Upper lobe of right lung (tissue), 1 donor: ENCODE data around the gene LRRC1. TPM values are rescaled to one million over a fixed set of nuclear protein-coding genes. Genes with fewer than 3 reads are reported as not detected.
A peak's percentile ranks its signal among the peaks of the same experiment; 100 is the strongest.

Source experiments
- ATAC-seq: fragments of 200-7000 bp; cut with Tn5 transposase; one replicate; pipeline ENCODE4 v1.9.1; 2020; ENCODE audit warnings: mild to moderate bottlenecking, moderate library complexity
- DNase-seq: peaks from one replicate; pipeline ENCODE4 v3.0.0-alpha.2; 2020
- H3K27ac ChIP-seq: fragments of 200-600 bp; one replicate; pipeline ENCODE4 v1.8.0; 2022
- H3K27me3 ChIP-seq: fragments of 200-600 bp; one replicate; pipeline ENCODE4 v1.8.0; 2022; ENCODE audit warnings: mild to moderate bottlenecking
- H3K36me3 ChIP-seq: fragments of 200-600 bp; one replicate; pipeline ENCODE4 v1.8.0; 2022
- H3K4me1 ChIP-seq: fragments of 200-600 bp; one replicate; pipeline ENCODE4 v1.8.0; 2022
- H3K4me3 ChIP-seq: fragments of 200-600 bp; one replicate; pipeline ENCODE4 v1.8.0; 2022; ENCODE audit warnings: mild to moderate bottlenecking
- H3K9me3 ChIP-seq: fragments of 200-600 bp; one replicate; pipeline ENCODE4 v1.8.0; 2022
- CTCF ChIP-seq: fragments of 200-600 bp; IDR thresholded peaks from one replicate; pipeline ENCODE4 v1.8.0; 2022; ENCODE audit warnings: antibody characterized with exemption
- intact Hi-C: fragments of 100-400 bp; cut with DNase I; formaldehyde crosslinking; loops from one replicate; pipeline ENCODE4 v1.11.0; 2022
- total RNA-seq: library from RNA; stranded (reverse); fragmentation: NEBNext Ultra II Directional; extraction: Animal tissue kit (Norgen Biotek cat#: 25700); gene quantifications from one replicate; pipeline ENCODE4 v1.2.1, GENCODE V29; 2021
- donor health status: DM: no; HTN: yes; CAD: no; lungs with severe emphysema.

The LRRC1 gene
- total RNA-seq, 1 donor from 2014 or later: 22.3 TPM

- Histone ChIP-seq H3K4me1 (no peaks in the 10 kb centered on the region), H3K27me3 (no peaks in the 10 kb centered on the region), H3K4me3 (no peak overlapping the region), H3K9me3 (no peaks in the 10 kb centered on the region), H3K36me3 (no peaks in the 10 kb centered on the region), H3K27ac (no peak overlapping the region)
- intact Hi-C loops: no loop called here
- ATAC-seq (no peak), DNase-seq (no peak)
- TF ChIP-seq CTCF: no peak
These were observed 142.7 kb downstream of the LRRC1 start for GRCh38 chr6:53937461-53937860.

- TF ChIP-seq CTCF: no peak
- intact Hi-C loops: no loop called here
- no peak overlapping the region for H3K27ac ChIP-seq
These were observed 144.0 kb downstream of the LRRC1 start for GRCh38 chr6:53938810-53939209.

GRCh38 chr6:53939830-53940229 is 145.0 kb downstream of the LRRC1 start:
- Histone ChIP-seq H3K4me3 (no peak overlapping the region), H3K27me3 (no peaks in the 10 kb centered on the region), H3K9me3 (no peaks in the 10 kb centered on the region), H3K27ac (no peak overlapping the region), H3K4me1 (no peaks in the 10 kb centered on the region), H3K36me3 (no peaks in the 10 kb centered on the region)
- ATAC-seq (no peak), DNase-seq (no peak)
- no peak for TF ChIP-seq CTCF
- intact Hi-C loops: no loop called here

More at GRCh38 chr6:53938810-53939209, 144.0 kb downstream of the LRRC1 start:
- Histone ChIP-seq H3K9me3 (no peaks in the 10 kb centered on the region), H3K27me3 (no peaks in the 10 kb centered on the region), H3K4me3 (no peak overlapping the region), H3K4me1 (no peaks in the 10 kb centered on the region), H3K36me3 (no peaks in the 10 kb centered on the region)
- DNase-seq (no peak), ATAC-seq (no peak)

- Histone ChIP-seq H3K36me3 (no peaks in the 10 kb centered on the region), H3K9me3 (no peaks in the 10 kb centered on the region), H3K4me1 (no peaks in the 10 kb centered on the region), H3K27ac (no peak overlapping the region), H3K4me3 (no peak overlapping the region), H3K27me3 (no peaks in the 10 kb centered on the region)
- DNase-seq (no peak), ATAC-seq (peak; percentile 35)
- intact Hi-C loops: no loop called here
- TF ChIP-seq CTCF: no peak
These were observed 148.6 kb downstream of the LRRC1 start for GRCh38 chr6:53943395-53943794.

GRCh38 chr6:53944091-53944490 is 149.3 kb downstream of the LRRC1 start:
- intact Hi-C loops: no loop called here
- no peaks in the 10 kb centered on the region for H3K9me3 ChIP-seq
- no peak overlapping the region for H3K4me3 ChIP-seq
- H3K27me3 ChIP-seq: no peaks in the 10 kb centered on the region
- H3K36me3 ChIP-seq: no peaks in the 10 kb centered on the region
- no peak overlapping the region for H3K27ac ChIP-seq
- ATAC-seq: no peak
- no peak for TF ChIP-seq CTCF
- H3K4me1 ChIP-seq: no peaks in the 10 kb centered on the region
- no peak for DNase-seq

- intact Hi-C loops: no loop called here
- ATAC-seq (no peak), DNase-seq (no peak)
- Histone ChIP-seq H3K27me3 (no peaks in the 10 kb centered on the region), H3K4me3 (no peak overlapping the region), H3K36me3 (no peaks in the 10 kb centered on the region), H3K9me3 (no peaks in the 10 kb centered on the region), H3K4me1 (no peaks in the 10 kb centered on the region), H3K27ac (no peak overlapping the region)
- TF ChIP-seq CTCF: no peak
These were observed 149.7 kb downstream of the LRRC1 start for GRCh38 chr6:53944543-53944942.
